Measurements from ENCODE around the gene SBF2. TPM values are rescaled to one million over a fixed set of nuclear protein-coding genes. Genes with fewer than 3 reads are reported as not detected.
A peak's percentile ranks its signal among the peaks of the same experiment; 100 is the strongest.
"Not testable (repeated sequence)": the region's sequence is repeated elsewhere in the genome, so short reads cannot be mapped to it uniquely, and the experiment has no call there.

SBF2 gene
- total RNA-seq, 1 donor from 2014 or later = 23.7 TPM

GRCh38 chr11:9758637-9759518, 535.1 kb downstream of the SBF2 start:
- DNase-seq (ENCODE audit: low read depth) = peak; percentile 94

- DNase-seq (ENCODE audit: low read depth) = peak; percentile 69
Observed at GRCh38 chr11:9757809-9758636, 536.0 kb downstream of the SBF2 start.

GRCh38 chr11:9756878-9757277, 537.1 kb downstream of the SBF2 start:
- DNase-seq (ENCODE audit: low read depth) = no peak

GRCh38 chr11:9756461-9756860, 537.6 kb downstream of the SBF2 start:
- DNase-seq (ENCODE audit: low read depth) = no peak

- DNase-seq (ENCODE audit: low read depth) = peak; percentile 91
Observed at GRCh38 chr11:9755561-9756185, 538.3 kb downstream of the SBF2 start.

GRCh38 chr11:9754010-9754471, 540.0 kb downstream of the SBF2 start:
- no peak for DNase-seq (ENCODE audit: low read depth)

GRCh38 chr11:9753021-9753420, 541.0 kb downstream of the SBF2 start:
- peak; percentile 42 for DNase-seq (ENCODE audit: low read depth)

GRCh38 chr11:9752091-9752490, 541.9 kb downstream of the SBF2 start:
- DNase-seq (ENCODE audit: low read depth) = no peak

GRCh38 chr11:9750551-9750950, 543.5 kb downstream of the SBF2 start:
- DNase-seq (ENCODE audit: low read depth) = no peak

- DNase-seq (ENCODE audit: low read depth) = peak; percentile 87
Observed at GRCh38 chr11:9748361-9748970, 545.6 kb downstream of the SBF2 start.

GRCh38 chr11:9747828-9748227, 546.2 kb downstream of the SBF2 start:
- DNase-seq (ENCODE audit: low read depth) = no peak

- DNase-seq (ENCODE audit: low read depth) = no peak
Observed at GRCh38 chr11:9747229-9747628, 546.8 kb downstream of the SBF2 start.

GRCh38 chr11:9745411-9746211, 548.4 kb downstream of the SBF2 start:
- DNase-seq (ENCODE audit: low read depth) = no peak

- not testable (repeated sequence) for DNase-seq (ENCODE audit: low read depth)
Observed at GRCh38 chr11:9743512-9743911, 550.5 kb downstream of the SBF2 start.

GRCh38 chr11:9741260-9741659, 552.8 kb downstream of the SBF2 start:
- no peak for DNase-seq (ENCODE audit: low read depth)

- no peak for DNase-seq (ENCODE audit: low read depth)
Observed at GRCh38 chr11:9740202-9740883, 553.7 kb downstream of the SBF2 start.

- no peak for DNase-seq (ENCODE audit: low read depth)
Observed at GRCh38 chr11:9739123-9739900, 554.7 kb downstream of the SBF2 start.

GRCh38 chr11:9738707-9739106, 555.3 kb downstream of the SBF2 start:
- no peak for DNase-seq (ENCODE audit: low read depth)

GRCh38 chr11:9738116-9738515, 555.9 kb downstream of the SBF2 start:
- peak; percentile 84 for DNase-seq (ENCODE audit: low read depth)

Measured in myocyte (in vitro differentiated cells).